HFF-Myc (cell line): ENCODE data around the gene FNDC5.

ENCODE experiments used
- DNase-seq: peaks from one replicate; pipeline ENCODE4 v3.0.0-alpha.2; 2011; ENCODE audit warnings: low read depth; ENCODE audit errors: extremely low read depth
- H3K4me3 ChIP-seq: replicated peaks from 2 replicates; pipeline ENCODE4 v1.5.1; 2011; ENCODE audit warnings: low read depth, mild to moderate bottlenecking, control low read depth, low read length
- CTCF ChIP-seq: IDR thresholded peaks from 2 replicates; pipeline ENCODE4 v1.5.1; 2012; ENCODE audit warnings: mild to moderate bottlenecking, low read depth, low read length, control low read depth; ENCODE audit errors: missing control alignments

FNDC5 gene

GRCh38 chr1:32864375-32865019 is 6.2 kb downstream of the FNDC5 start:
- no peak for DNase-seq

GRCh38 chr1:32863881-32864245 is 6.8 kb downstream of the FNDC5 start:
- no peak overlapping the region for H3K4me3 ChIP-seq
- no peak for TF ChIP-seq CTCF
- DNase-seq = no peak

More at GRCh38 chr1:32864375-32865019, 6.2 kb downstream of the FNDC5 start:
- no peak for TF ChIP-seq CTCF
- no peak overlapping the region for H3K4me3 ChIP-seq

- no peak overlapping the region for H3K4me3 ChIP-seq
- DNase-seq = no peak
- TF ChIP-seq CTCF = no peak
Observed at GRCh38 chr1:32863218-32863880, 7.4 kb downstream of the FNDC5 start.

- no peak for DNase-seq
- no peak overlapping the region for H3K4me3 ChIP-seq
- no peak for TF ChIP-seq CTCF
Observed at GRCh38 chr1:32861904-32862695, 8.6 kb downstream of the FNDC5 start.

GRCh38 chr1:32860566-32860965 is 10.1 kb downstream of the FNDC5 start:
- H3K4me3 ChIP-seq = no peak overlapping the region
- TF ChIP-seq CTCF = no peak
- no peak for DNase-seq

- TF ChIP-seq CTCF = no peak
- no peak overlapping the region for H3K4me3 ChIP-seq
- no peak for DNase-seq
Observed at GRCh38 chr1:32859915-32860314, 10.8 kb downstream of the FNDC5 start.
